Measurements from ENCODE around the gene HEXIM1. TPM values are rescaled to one million over a fixed set of nuclear protein-coding genes. Genes with fewer than 3 reads are reported as not detected.

Gene HEXIM1
- total RNA-seq, 2 experiments from 2014 or later: 50.5 to 50.9 TPM

GRCh38 chr17:45110676-45111611, 37.3 kb upstream of the HEXIM1 start:
- no peaks in the 10 kb centered on the region for H3K27me3 ChIP-seq (ENCODE audit: control insufficient read depth in 1 of 2, insufficient read depth in 2 of 2, low read length in 2 of 2)
- no peak overlapping the region for H3K4me3 ChIP-seq (ENCODE audit: low read length)
- CTCF ChIA-PET: interaction anchor here (1.3 kb wide), 1 partner anchor 12 kb away, joined by 4 read pairs; no protein-coding TSS in a partner anchor
- ATAC-seq (ENCODE audit: poor library complexity) (no peak), DNase-seq (no peak)
- no peak overlapping the region for H3K27ac ChIP-seq (ENCODE audit: low read depth in 1 of 2, low read length in 2 of 2)
- H3K27me3 Mint-ChIP-seq: no peaks in the 10 kb centered on the region
- H3K4me1 ChIP-seq (ENCODE audit: insufficient read depth, low read length): no peaks in the 10 kb centered on the region
- TF ChIP-seq, protein P1, sequence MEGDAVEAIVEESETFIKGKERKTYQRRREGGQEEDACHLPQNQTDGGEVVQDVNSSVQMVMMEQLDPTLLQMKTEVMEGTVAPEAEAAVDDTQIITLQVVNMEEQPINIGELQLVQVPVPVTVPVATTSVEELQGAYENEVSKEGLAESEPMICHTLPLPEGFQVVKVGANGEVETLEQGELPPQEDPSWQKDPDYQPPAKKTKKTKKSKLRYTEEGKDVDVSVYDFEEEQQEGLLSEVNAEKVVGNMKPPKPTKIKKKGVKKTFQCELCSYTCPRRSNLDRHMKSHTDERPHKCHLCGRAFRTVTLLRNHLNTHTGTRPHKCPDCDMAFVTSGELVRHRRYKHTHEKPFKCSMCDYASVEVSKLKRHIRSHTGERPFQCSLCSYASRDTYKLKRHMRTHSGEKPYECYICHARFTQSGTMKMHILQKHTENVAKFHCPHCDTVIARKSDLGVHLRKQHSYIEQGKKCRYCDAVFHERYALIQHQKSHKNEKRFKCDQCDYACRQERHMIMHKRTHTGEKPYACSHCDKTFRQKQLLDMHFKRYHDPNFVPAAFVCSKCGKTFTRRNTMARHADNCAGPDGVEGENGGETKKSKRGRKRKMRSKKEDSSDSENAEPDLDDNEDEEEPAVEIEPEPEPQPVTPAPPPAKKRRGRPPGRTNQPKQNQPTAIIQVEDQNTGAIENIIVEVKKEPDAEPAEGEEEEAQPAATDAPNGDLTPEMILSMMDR (IDR thresholded peaks at IDR 0.05): no peak
- no peak overlapping the region for H3K4me3 Mint-ChIP-seq
- peaks cover 24% of the 10 kb centered on the region for H3K36me3 ChIP-seq (ENCODE audit: insufficient read depth, low read length)
- H3K27ac Mint-ChIP-seq: no peak overlapping the region
- no peaks in the 10 kb centered on the region for H3K9me3 ChIP-seq (ENCODE audit: control insufficient read depth in 1 of 2, insufficient read depth in 1 of 2, low read length in 2 of 2)
- no peaks in the 10 kb centered on the region for H3K4me1 Mint-ChIP-seq (ENCODE audit: low read depth)
- H3K36me3 Mint-ChIP-seq (ENCODE audit: low read depth): peaks cover 14% of the 10 kb centered on the region
- no peaks in the 10 kb centered on the region for H3K9me3 Mint-ChIP-seq
- POLR2A ChIA-PET: no interaction called here
- intact Hi-C loops (cut with DNase I, micrococcal nuclease): no loop called here

GRCh38 chr17:45111850-45112249, 36.4 kb upstream of the HEXIM1 start:
- intact Hi-C loops (cut with DNase I, micrococcal nuclease): no loop called here
- no peaks in the 10 kb centered on the region for H3K4me1 Mint-ChIP-seq (ENCODE audit: low read depth)

DNA sequence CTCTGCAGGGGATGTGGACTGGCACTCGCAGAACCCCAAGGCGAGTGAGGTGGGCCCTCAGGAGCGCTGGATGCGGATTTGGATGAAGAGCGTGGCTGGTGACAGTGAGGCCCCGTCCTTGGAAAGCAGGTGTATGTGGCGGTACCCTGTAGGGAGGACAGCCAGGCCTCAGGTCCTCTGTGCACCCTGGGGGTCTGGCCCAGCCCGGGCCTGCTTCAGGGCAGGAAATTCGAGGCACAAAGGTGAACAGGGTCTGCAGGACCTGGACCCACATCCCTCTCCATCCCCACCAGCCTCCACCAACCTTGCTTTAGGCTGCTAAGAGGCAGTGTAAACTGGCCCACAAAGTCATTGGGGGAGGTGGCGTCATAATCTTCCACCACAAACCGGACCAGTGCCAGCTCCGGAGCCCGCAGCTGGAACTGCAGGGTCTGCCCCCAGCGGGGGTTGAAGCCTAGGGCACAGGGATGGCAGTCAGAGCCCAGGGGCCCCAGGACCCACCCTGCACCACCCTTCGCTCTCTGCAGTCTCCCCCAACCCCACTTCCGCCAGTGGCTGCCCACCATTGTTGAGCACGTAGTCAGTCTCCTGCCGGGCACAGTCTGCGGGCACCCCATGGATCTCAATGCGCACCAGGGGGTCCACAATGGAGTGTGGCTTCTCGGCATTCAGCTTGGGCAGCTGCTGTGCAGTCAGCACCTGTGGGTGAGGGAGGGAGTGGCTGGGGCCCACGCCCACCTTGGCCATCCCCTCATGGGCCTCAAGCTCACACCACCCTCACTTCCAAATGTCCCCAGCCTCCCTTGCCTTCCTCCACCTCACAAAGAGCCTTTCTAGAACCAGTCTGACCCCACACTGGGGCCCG, 35.5 kb upstream of the HEXIM1 start:
- no peaks in the 10 kb centered on the region for H3K4me1 ChIP-seq (ENCODE audit: insufficient read depth, low read length)
- Mint-ChIP-seq H3K4me1 (ENCODE audit: low read depth) (no peaks in the 10 kb centered on the region), H3K27me3 (no peaks in the 10 kb centered on the region), H3K9me3 (no peaks in the 10 kb centered on the region), H3K36me3 (ENCODE audit: low read depth) (peaks cover 6% of the 10 kb centered on the region), H3K27ac (no peak overlapping the region), H3K4me3 (no peak overlapping the region)
- no peak overlapping the region for H3K4me3 ChIP-seq (ENCODE audit: low read length)
- no peak for ATAC-seq (ENCODE audit: poor library complexity)
- no peaks in the 10 kb centered on the region for H3K27me3 ChIP-seq (ENCODE audit: control insufficient read depth in 1 of 2, insufficient read depth in 2 of 2, low read length in 2 of 2)
- H3K27ac ChIP-seq (ENCODE audit: low read depth in 1 of 2, low read length in 2 of 2): no peak overlapping the region
- TF ChIP-seq, protein P1 (IDR thresholded peaks at IDR 0.05): no peak
- POLR2A ChIA-PET: no interaction called here
- H3K9me3 ChIP-seq (ENCODE audit: control insufficient read depth in 1 of 2, insufficient read depth in 1 of 2, low read length in 2 of 2): no peaks in the 10 kb centered on the region
- DNase-seq: no peak
- intact Hi-C loops (cut with DNase I, micrococcal nuclease): no loop called here
- CTCF ChIA-PET: interaction anchor here (1.3 kb wide), 1 partner anchor 14 kb away, joined by 4 read pairs; no protein-coding TSS in a partner anchor
- peaks cover 6% of the 10 kb centered on the region for H3K36me3 ChIP-seq (ENCODE audit: insufficient read depth, low read length)

More at GRCh38 chr17:45111850-45112249, 36.4 kb upstream of the HEXIM1 start:
- H3K9me3 ChIP-seq (ENCODE audit: control insufficient read depth in 1 of 2, insufficient read depth in 1 of 2, low read length in 2 of 2): no peaks in the 10 kb centered on the region
- CTCF ChIA-PET: interaction anchor here (1.3 kb wide), 1 partner anchor 13 kb away, joined by 4 read pairs; no protein-coding TSS in a partner anchor
- TF ChIP-seq, protein P1 (IDR thresholded peaks at IDR 0.05): no peak
- Mint-ChIP-seq H3K27ac (no peak overlapping the region), H3K27me3 (no peaks in the 10 kb centered on the region), H3K4me3 (no peak overlapping the region), H3K36me3 (ENCODE audit: low read depth) (peaks cover 7% of the 10 kb centered on the region), H3K9me3 (no peaks in the 10 kb centered on the region)
- H3K27me3 ChIP-seq (ENCODE audit: control insufficient read depth in 1 of 2, insufficient read depth in 2 of 2, low read length in 2 of 2): no peaks in the 10 kb centered on the region
- POLR2A ChIA-PET: no interaction called here
- no peak overlapping the region for H3K4me3 ChIP-seq (ENCODE audit: low read length)
- no peaks in the 10 kb centered on the region for H3K4me1 ChIP-seq (ENCODE audit: insufficient read depth, low read length)
- ATAC-seq (ENCODE audit: poor library complexity): no peak
- DNase-seq: no peak
- peaks cover 15% of the 10 kb centered on the region for H3K36me3 ChIP-seq (ENCODE audit: insufficient read depth, low read length)
- H3K27ac ChIP-seq (ENCODE audit: low read depth in 1 of 2, low read length in 2 of 2): no peak overlapping the region

All from CD4-positive, alpha-beta T cell (primary cell).